ENCODE data around the gene CDH1.

Gene CDH1

DNA sequence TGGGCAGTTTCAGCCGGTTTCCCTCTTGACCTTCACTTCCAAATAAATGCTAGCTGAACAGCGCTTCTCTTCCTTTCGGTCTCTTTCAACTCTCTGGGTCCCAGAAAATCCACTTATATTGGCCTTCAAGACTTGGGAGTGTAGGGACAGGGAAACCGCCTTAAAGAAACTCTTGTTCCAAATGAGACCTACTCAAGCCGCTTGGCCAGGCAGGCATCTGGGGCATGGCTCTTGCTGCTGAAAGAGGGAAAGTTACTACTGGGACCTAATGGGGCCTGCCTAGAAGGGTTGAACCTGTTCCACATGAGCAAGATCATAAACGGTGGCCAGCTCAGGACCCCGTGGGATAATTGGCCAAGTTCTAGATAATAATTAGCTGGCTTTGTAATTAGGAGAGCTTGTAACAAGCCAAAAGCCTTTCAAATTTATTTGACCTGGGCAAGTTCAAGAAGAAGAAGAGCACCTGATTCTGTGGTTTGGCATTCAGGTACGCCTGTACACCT is 13.2 kb downstream of the CDH1 start:
- no peak overlapping the region for H3K4me3 ChIP-seq (replicated peaks; ENCODE audit: low read depth, low read length)
- TF ChIP-seq, protein P1, sequence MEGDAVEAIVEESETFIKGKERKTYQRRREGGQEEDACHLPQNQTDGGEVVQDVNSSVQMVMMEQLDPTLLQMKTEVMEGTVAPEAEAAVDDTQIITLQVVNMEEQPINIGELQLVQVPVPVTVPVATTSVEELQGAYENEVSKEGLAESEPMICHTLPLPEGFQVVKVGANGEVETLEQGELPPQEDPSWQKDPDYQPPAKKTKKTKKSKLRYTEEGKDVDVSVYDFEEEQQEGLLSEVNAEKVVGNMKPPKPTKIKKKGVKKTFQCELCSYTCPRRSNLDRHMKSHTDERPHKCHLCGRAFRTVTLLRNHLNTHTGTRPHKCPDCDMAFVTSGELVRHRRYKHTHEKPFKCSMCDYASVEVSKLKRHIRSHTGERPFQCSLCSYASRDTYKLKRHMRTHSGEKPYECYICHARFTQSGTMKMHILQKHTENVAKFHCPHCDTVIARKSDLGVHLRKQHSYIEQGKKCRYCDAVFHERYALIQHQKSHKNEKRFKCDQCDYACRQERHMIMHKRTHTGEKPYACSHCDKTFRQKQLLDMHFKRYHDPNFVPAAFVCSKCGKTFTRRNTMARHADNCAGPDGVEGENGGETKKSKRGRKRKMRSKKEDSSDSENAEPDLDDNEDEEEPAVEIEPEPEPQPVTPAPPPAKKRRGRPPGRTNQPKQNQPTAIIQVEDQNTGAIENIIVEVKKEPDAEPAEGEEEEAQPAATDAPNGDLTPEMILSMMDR (IDR thresholded peaks at IDR 0.05; ENCODE audit: low read length, missing control alignments), result no peak
- no peak for DNase-seq (ENCODE audit: low read depth)

DNA sequence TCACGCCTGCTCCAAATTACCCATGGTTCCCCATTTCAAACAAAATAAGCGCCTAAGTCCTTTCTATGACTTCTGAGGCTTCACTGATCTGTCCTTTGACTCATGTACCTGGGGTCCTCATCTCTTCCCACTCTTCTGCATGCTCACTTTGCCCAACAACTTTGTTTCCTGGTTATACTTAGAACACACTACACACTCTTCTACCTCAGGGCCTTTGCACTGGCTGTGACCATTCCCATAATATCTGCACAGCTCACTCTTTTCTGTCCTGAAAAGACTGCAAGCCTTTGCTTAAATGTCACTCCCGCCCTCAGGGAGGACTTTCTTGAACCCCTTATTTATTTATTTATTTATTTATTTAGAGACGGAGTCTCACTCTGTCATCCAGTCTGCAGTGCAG is 14.1 kb downstream of the CDH1 start:
- TF ChIP-seq, protein P1 (IDR thresholded peaks at IDR 0.05; ENCODE audit: low read length, missing control alignments), result no peak
- H3K4me3 ChIP-seq (replicated peaks; ENCODE audit: low read depth, low read length), result no peak overlapping the region
- no peak for DNase-seq (ENCODE audit: low read depth)

- no peak overlapping the region for H3K4me3 ChIP-seq (replicated peaks; ENCODE audit: low read depth, low read length)
- DNase-seq (ENCODE audit: low read depth), result no peak
- TF ChIP-seq, protein P1 (IDR thresholded peaks at IDR 0.05; ENCODE audit: low read length, missing control alignments), result no peak
These were observed 15.5 kb downstream of the CDH1 start for GRCh38 chr16:68752602-68753001.

DNA sequence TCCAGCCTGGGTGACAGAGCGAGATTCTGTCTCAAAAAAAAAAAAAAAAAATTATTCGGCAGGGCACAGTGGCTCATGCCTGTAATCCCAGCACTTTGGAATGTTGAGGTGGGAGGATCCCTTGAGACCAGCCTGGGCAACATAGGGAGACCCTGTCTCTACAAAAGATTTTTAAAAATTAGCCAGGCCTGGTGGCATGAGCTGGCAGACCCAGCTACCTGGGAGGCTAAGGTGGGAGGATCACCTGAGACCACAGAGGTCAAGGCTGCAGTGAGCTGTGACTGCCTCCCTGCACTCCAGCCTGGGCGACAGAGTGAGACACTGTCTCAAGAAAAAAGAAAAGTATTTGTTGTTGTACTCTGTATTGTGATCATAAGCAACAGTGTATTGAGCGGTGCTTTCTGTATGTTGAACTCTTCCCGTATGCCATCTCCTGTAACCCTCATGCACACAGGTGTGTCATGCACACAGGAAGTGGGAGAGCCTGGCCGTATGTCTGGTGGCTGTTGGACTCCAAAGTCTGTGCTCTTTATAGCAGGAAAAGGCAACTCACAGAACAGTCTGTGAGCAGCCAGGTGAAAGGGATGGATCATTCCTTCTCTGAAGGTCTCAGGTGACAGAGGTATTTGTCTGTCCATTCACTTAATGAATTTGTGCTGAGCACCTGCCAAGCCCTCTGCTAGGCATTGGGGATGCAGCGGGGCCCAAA is 17.1 kb downstream of the CDH1 start:
- H3K4me3 ChIP-seq (replicated peaks; ENCODE audit: low read depth, low read length), result no peak overlapping the region
- TF ChIP-seq, protein P1 (IDR thresholded peaks at IDR 0.05; ENCODE audit: low read length, missing control alignments), result no peak
- DNase-seq (ENCODE audit: low read depth), result no peak

DNA sequence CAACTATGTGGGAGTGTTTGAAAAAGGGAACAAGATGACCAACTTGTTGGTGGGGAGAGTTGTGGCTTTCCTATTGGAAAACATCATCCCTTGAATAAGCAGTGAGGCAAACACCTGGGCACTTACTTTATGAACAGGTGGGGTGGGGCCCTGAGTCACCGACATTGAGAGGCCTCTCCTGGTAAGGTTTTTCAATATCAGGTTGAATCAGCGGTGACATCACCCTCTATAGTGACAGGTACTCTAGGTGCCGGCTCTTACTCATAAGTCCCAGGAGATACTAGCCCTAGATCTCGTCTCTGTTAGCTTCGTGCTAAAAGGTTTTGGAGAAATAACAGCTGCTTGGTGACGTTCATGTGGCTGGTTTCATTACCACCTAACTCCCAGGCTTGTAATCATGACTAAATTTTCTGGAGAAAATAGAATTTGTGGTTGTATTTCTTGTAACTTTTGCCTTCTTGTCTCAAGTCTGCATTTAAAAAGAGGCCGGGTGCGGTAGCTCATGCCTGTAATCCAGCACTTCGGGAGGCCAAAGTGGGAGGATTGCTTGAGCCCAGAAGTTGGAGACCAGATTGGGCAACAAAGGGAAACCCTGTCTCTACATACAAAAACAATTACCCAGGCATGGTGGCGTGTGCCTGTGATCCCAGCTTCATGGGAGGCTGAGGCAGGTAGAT is 19.3 kb downstream of the CDH1 start:
- no peak overlapping the region for H3K4me3 ChIP-seq (replicated peaks; ENCODE audit: low read depth, low read length)
- TF ChIP-seq, protein P1 (IDR thresholded peaks at IDR 0.05; ENCODE audit: low read length, missing control alignments), result no peak
- DNase-seq (ENCODE audit: low read depth), result no peak

DNA sequence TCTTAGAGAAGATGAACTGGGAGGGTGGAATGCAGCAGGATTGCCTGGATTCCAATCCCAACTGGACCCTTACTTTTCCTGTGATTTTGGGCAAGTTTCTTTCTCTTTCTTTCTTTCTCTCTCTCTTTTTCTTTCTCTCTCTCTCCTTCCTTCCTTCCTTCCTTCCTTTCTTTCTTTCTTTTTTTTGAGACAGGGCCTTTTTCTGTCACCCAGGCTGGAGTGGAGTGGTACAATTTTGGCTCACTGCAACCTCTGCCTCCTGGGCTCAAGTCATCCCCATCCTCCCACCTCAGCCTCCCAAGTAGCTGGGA is 20.5 kb downstream of the CDH1 start:
- no peak overlapping the region for H3K4me3 ChIP-seq (replicated peaks; ENCODE audit: low read depth, low read length)
- TF ChIP-seq, protein P1 (IDR thresholded peaks at IDR 0.05; ENCODE audit: low read length, missing control alignments), result no peak
- no peak for DNase-seq (ENCODE audit: low read depth)
